T-helper 2 cell (primary cell): ENCODE results near the gene ARHGEF25.
"Not testable (repeated sequence)": the region's sequence is repeated elsewhere in the genome, so short reads cannot be mapped to it uniquely, and the experiment has no call there.

ENCODE experiments used
- DNase-seq, 5 experiments: peaks; one replicate each; pipeline versions ENCODE4 v3.0.0 to v3.0.0-alpha.2; 2012 to 2022
- total RNA-seq, 2 donors: gene quantifications; one replicate each; lab custom pipeline; 2026; lab: John Stamatoyannopoulos, UW

ARHGEF25 gene
- 0 to 0.20 reads per million in 2 donors for total RNA-seq

- DNase-seq = peak in 3 of 5 experiments; percentile 31 to 62 (median 33)
These were observed at the start of gene ARHGEF25 for GRCh38 chr12:57611108-57611826. Gene ARHGEF25 (plus strand): TSS chr12:57611435. CDS start chr12:57611895, 460 bp downstream.

- DNase-seq = no peak
These were observed 47.9 kb upstream of the ARHGEF25 start for GRCh38 chr12:57563358-57563757.

GRCh38 chr12:57564178-57564740, 47.0 kb upstream of the ARHGEF25 start:
- no peak for DNase-seq

- DNase-seq = no peak
These were observed 42.4 kb upstream of the ARHGEF25 start for GRCh38 chr12:57568838-57569237.

- no peak for DNase-seq
These were observed 41.4 kb upstream of the ARHGEF25 start for GRCh38 chr12:57569858-57570257.

- DNase-seq = not testable (repeated sequence)
These were observed 40.8 kb upstream of the ARHGEF25 start for GRCh38 chr12:57570438-57570837.

- DNase-seq = no peak
These were observed 39.1 kb upstream of the ARHGEF25 start for GRCh38 chr12:57571926-57572762.

GRCh38 chr12:57574795-57575194, 36.4 kb upstream of the ARHGEF25 start:
- no peak for DNase-seq

- no peak for DNase-seq
These were observed 35.2 kb upstream of the ARHGEF25 start for GRCh38 chr12:57575771-57576612.

GRCh38 chr12:57576613-57577160, 34.5 kb upstream of the ARHGEF25 start:
- DNase-seq = no peak

- no peak for DNase-seq
These were observed 33.1 kb upstream of the ARHGEF25 start for GRCh38 chr12:57577981-57578758.

- DNase-seq = no peak
These were observed 32.2 kb upstream of the ARHGEF25 start for GRCh38 chr12:57579011-57579410.

GRCh38 chr12:57579677-57580465, 31.4 kb upstream of the ARHGEF25 start:
- DNase-seq = no peak

GRCh38 chr12:57580466-57580795, 30.8 kb upstream of the ARHGEF25 start:
- DNase-seq = no peak

GRCh38 chr12:57581802-57582201, 29.4 kb upstream of the ARHGEF25 start:
- no peak for DNase-seq

GRCh38 chr12:57582440-57582839, 28.8 kb upstream of the ARHGEF25 start:
- no peak for DNase-seq

- DNase-seq = peak in 4 of 5 experiments; percentile 43 to 81 (median 57)
These were observed 28.0 kb upstream of the ARHGEF25 start for GRCh38 chr12:57583008-57583831.

GRCh38 chr12:57584050-57584449, 27.2 kb upstream of the ARHGEF25 start:
- DNase-seq = no peak

- no peak for DNase-seq
These were observed 26.5 kb upstream of the ARHGEF25 start for GRCh38 chr12:57584690-57585089.

- no peak for DNase-seq
These were observed 26.1 kb upstream of the ARHGEF25 start for GRCh38 chr12:57585156-57585555.
